HG03039 (cell line): ENCODE measurements around the gene GABBR2.

Source experiments
- ATAC-seq: cut with Tn5 transposase; IDR thresholded peaks from one replicate; pipeline ENCODE4 v1.9.1; 2021; ENCODE audit warnings: mild to moderate bottlenecking, moderate library complexity; ENCODE audit not compliant: unreplicated experiment

GABBR2 gene

GRCh38 chr9:98571643-98572042 is 137.1 kb downstream of the GABBR2 start:
- ATAC-seq: no peak

DNA sequence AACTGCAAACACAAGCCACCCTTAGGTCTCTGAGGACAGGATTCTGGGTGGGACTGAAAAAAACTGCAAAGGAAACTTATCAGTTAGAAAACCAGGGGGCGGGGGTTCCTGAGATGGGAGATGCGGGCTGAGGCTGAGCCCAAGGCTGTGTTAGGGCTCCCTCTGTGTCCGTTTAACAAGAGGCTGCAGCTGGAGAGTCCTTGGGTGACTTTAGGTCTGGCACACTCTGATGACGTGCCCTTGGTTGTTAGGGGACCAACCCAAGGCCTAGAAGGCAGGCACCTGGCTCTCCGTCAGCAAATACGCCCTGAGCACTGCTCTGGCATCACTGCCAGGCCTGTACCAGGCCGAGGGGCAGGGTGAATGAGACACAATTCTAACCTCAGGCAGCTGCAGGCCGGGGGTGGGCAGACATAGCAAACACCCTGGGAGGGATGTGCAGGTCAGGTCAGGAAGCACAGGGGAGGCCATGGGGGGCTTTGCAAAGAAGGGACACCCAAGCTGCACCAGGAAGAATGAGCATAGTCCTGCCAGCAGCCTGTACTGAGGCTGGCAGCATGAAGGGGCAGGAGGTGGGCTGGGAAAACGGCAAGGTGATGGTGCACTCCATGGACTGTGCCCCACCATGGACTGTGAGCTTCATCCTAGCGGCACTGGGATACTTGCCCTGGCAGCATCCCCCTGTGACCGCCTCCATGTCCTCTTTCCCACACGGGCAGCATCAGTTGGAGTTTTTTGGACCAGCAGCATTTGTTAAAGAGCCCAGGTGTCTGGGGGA is 137.9 kb downstream of the GABBR2 start:
- ATAC-seq: no peak

GRCh38 chr9:98570055-98570454 is 138.7 kb downstream of the GABBR2 start:
- no peak for ATAC-seq

DNA sequence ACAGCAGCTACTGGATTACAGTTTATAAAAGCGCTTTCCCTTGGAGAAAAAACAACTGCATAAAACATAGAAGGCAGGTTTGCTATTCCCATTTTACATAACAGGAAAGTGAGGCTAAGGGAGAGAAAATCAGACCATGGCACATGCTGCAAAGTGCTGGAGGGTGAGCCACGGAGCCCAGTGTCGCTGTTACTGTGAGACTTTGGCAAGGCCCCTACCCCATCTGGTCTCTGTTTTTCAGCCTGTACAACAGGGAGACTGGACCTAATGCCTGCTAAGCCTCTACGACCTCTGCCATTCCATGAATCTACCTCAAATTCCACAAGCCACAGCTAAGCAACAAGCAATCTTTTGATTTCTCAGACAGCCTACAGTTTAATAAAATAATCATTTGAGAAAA is 139.2 kb downstream of the GABBR2 start:
- no peak for ATAC-seq

GRCh38 chr9:98568909-98569469 is 139.7 kb downstream of the GABBR2 start:
- no peak for ATAC-seq

DNA sequence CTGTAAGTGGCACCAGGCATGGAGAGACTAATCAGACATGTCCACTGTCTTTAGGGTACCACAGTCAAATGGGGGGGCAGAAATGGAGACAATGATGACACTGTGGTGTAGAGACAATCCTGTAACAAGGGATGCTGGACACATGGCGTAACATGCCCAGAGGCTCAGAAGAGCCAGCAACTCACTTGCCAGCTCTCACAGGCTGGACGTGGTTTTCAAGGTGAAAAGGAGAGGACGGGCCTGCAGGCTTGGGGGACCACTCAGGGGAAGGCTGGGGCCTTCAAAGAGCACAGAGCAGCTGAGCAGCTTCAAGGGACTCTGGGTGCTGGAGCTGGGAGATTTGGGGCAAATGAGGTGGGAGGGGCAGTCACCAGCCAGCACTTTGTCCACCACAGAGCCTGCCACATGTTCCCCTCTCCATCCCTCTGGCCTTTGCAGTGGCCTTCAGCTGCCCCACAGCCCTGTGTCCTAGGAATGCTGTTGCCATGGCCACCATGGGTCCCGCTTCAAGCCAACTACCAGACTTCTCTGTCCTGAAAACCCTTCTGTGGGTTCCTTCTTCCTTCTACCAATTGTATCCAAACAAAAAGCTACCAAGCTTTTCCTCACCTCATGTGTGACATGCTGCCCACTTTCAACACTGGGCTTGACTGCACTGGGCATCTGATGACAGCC is 140.4 kb downstream of the GABBR2 start:
- no peak for ATAC-seq

- ATAC-seq: no peak
Observed at GRCh38 chr9:98567540-98568233, 141.0 kb downstream of the GABBR2 start.

DNA sequence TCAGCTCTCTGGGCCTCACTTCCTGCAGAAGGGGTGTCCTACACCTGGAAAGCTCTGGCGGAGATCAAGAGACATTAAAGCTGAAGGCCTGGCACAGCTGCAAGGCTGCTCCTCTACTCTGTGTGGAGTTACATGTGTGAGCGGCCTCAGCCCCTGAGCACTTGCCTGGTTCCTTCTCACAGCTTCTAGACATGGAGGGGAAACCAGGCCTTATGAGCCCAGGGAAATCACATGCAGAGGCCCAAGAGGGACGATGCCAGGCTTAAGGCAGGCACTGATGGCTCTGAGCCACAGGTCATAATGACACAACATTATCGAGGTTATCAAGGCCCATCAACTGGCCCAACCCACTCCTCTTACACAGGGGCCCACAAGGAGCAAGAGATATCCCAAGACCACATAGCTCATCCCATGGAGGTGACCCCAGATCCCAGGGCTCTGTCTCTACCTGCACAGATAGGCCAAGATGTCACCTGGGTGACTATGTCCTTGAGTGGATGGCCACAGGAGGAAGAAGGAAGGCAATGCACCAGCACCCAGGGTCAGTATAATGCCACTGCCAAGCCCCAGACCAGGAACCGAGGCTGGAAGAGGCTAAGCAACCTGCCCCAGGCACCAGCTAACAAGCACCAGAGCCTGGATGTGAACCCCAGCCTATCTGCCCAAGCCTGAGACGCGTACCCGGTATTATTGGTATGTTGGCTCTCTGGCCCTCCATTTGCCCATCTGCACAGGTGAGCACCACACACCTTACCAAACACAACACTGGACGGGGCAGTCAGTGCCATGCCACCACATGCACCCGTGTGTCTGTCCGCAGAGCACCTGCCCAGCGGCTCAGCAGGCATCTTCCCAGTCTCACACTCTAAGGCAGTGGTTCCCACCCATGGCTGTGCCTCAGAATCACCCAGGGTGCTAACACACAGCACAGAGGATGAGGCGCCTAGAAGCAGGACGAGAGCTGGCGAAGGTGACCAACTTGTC is 143.3 kb downstream of the GABBR2 start:
- no peak for ATAC-seq

- no peak for ATAC-seq
Observed at GRCh38 chr9:98564714-98565113, 144.0 kb downstream of the GABBR2 start.

- ATAC-seq: no peak
Observed at GRCh38 chr9:98563988-98564387, 144.7 kb downstream of the GABBR2 start.

DNA sequence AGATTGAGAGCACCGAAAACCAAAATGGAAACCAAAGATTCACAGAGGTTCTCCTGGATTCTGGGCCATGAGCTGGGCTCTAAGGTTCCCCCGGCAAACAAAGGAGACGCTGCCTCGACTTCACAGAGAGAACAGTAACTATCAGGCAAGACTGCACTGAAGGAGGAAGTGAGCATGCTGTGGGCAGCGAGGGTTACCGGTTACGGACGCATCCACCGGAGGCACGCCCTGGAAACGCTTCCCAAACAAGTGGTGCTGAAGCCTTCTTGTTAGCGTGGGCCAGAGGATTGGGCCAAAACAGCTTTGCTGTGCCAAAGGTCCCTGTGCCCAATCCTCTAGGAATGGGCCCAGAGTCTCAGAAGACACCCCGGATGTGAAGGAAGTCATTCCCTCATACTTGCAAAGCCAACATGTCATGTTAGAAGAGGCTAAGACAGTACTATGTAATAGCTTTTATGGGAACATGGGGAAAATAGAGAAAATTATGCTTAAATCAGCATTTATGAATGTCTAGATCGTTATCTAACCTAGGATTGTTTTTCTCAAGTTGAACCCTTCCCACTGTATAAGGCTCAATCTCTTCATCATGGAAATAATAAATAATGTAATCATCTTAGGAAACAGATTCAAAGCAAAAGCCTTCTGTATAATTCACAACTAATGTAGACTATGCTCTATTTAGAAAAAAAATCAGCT is 145.4 kb downstream of the GABBR2 start:
- no peak for ATAC-seq

DNA sequence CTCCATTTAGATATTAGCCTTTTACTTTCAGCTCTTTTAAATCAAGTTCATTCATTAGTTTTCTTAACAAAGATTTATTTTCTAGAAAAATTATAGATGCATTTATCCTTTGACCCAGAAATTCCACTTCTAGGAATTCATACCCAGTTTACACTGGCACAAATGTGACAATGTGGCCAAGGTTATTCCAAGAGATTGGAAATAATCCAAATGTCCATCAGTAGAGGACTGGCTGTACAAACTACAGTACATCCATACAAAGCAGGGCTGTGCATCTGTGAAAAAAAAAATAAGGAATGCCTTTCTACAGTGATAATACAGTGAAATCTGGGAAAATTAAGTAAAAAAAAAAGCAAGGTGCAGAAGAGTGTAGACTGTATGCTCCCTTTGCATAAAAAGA is 149.2 kb downstream of the GABBR2 start:
- no peak for ATAC-seq

DNA sequence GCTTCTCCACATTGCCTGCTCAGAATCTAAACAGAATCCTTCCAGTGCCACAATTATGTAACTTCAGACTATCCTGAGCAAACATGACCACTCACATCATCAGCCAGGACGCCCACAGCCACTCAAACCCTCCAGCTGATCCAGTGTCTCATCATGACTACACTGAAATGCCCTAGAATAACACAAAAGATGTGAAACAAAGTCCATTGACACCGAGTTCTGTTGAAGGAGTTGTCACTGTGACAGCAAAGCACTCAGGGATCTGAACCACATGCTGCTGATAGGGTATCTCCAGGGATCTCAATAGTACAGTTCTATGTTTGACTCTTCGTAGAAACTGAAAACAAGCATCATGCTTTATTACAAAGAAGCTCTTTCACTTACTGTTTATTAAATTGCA is 150.2 kb downstream of the GABBR2 start:
- no peak for ATAC-seq

DNA sequence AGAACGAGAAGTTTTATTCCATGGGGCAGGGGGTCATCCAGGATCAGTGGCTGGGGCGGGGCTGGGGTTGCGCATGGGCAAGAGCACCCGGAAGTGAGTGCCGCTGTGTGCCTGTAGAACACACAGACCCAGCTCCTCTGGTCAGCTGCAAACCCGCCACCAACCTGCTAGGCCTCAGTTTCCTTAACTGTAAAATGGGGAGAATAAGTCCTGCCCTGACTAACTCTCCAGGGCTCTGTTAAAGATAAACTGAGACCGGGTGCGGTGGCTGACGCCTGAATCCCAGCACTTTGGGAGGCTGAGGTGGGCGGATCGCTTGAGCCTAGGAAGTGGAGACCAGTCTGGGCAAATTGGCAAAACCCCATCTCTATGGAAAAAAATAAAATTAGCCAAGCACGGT is 152.2 kb downstream of the GABBR2 start:
- ATAC-seq: no peak

DNA sequence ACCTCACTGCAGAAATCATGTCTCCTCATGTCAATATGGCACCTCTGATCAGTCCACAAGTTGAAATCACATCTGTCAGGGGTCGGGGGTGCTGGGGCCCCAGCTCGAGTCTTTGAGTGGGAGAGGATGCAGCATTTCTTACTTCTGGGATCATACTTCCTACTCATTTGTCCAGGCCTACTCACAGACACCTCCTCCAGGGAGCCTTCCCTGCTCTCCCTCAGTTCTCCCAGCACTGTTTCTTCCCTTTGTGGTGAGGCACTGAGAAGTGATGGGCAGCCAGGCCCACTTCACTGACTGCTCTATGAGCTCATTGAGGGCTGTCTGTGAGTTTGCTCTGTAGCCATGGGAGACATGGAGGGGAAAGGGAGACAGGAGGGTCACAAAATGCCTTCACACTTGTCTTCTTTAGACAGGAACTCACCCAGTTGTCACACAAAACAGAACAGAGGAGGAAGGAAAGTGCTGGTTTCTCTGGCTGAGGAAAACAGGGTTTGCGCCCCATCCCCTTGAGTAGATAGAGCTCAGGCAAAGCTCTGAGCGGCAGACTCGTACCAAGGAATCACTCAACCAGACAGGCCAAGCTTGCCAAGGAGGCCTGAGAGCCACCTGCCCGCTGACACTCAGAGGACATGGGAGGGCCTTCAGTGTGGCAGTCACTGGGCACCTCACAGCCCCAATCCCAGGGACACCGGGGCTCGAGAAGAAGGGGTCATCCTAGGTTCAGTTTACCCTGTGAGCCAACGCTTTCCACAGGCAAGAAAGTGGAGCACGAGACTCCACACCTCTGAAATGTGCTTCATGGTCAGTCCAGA is 152.9 kb downstream of the GABBR2 start:
- ATAC-seq: no peak

DNA sequence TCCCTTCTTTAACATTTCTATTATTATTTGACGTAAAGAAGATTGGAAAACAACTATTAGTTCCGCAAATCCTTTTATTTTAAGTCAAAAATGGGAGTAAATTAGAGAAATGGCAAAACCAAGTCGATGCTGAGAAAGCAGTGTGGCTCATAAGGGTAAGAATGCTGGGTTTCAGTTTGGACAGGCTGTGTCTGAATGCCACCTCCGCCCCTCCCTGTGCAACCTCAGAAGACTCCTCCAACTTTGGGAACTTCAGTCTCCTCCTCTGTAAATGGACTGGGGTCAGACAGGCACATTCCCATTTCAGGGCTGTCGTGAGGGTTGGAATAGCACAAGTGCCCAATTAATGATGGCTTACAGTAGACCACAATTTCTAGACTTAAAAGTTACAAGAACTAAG is 154.0 kb downstream of the GABBR2 start:
- ATAC-seq: no peak

DNA sequence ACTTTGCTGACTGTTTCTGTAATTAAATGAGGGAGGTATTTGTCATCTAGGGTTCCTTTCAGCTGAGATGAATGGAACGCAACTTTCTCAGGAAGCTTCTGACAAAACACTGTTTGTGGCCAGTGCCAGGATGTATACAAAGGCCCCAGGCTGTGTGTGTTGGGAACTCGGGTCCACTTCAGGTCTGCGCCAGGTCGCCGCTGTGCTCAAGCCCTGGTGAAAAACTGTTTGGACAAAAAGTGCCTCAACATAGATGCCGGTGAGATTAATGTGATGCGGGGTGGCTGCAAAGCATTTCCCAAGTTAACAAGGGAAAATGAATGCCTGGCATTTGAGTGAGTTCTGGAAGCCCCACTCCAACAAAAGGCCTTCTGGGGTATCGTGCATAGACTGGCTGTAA is 156.4 kb downstream of the GABBR2 start:
- ATAC-seq: no peak

DNA sequence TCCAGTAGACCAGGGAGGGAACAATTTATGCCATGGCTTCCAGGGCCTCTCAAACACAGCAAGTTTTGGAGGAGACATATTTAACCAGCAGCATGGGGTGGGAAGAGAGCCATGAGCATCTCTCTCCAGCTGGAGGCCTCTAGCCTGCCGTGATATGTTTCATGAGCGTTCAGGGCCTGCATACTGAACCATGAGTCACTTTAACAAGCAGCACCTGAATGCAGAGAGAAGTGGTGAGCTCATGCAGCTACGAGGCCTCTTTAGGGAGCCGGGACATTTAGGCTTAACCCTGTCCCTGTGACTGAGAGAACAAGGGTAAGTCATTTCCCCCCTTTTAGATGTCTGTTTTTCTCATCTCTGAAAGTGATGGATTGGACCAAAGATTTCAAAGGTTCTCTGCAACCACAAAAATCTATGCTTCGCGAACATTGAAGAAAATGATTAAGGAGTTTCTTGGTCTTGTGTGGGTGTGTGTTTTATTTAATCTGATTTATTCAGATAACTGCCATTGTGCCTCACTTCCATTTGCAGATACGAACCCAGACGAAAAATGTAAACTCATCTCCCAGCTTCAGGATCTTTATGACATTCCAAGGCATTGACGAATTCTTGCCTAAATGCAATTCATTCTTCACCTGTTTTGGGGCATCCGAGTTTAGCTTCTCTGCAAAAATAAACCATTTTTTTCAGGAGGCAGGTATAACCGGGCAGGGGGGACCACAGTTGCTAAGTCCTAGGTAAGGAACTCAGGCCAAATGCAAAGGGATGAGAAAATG is 157.0 kb downstream of the GABBR2 start:
- no peak for ATAC-seq
